IPS DF 4.7 (cell line): ENCODE results near the gene CAPN5.

Experiments
- DNase-seq: peaks from one replicate; pipeline ENCODE4 v3.0.0-alpha.2; 2013; ENCODE audit warnings: low spot score; ENCODE audit errors: extremely low read depth

Gene CAPN5

GRCh38 chr11:77170107-77170506, 103.3 kb downstream of the CAPN5 start:
- no peak for DNase-seq

- DNase-seq: no peak
Measured at GRCh38 chr11:77171254-77171653, 104.5 kb downstream of the CAPN5 start.

- no peak for DNase-seq
Measured at GRCh38 chr11:77171885-77172665, 105.3 kb downstream of the CAPN5 start.

GRCh38 chr11:77172666-77172982, 105.9 kb downstream of the CAPN5 start:
- DNase-seq: no peak

DNA sequence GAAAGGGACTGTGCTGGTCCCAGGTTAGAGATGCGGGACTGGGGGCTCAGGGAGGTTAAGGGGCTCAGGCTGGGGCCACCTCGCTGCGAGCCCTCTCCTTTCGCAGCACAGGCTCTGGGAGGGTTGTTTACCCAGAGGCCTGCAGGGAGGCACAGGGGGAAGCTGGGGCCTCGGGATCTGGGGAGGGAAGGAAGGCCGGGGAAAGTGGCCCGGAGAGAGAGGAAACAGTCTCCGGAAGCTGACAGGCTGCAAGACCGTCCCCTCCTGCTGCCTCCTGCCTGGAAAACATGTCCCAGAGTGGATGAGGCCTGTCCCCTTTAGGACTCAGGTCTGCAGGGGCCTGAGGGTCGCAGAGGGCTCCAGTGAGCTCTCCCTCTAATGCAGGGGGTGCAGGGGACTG, 106.7 kb downstream of the CAPN5 start:
- no peak for DNase-seq

DNA sequence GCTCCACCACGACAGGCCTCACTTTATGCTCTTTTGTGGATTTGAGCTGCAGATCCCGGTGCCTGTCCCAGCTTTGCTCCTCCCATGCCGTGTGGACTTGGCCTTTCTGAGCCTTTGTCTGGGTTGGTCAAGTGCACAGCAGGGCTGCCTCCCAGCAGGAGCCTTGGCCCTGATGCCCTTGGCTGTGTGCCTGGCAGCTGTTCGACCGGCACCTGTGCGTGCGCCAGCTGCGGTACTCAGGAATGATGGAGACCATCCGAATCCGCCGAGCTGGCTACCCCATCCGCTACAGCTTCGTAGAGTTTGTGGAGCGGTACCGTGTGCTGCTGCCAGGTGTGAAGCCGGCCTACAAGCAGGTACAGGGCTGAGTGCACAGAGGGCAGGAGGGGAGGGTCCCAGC, 107.8 kb downstream of the CAPN5 start:
- DNase-seq: no peak

GRCh38 chr11:77175021-77175842, 108.5 kb downstream of the CAPN5 start:
- no peak for DNase-seq
